Measurements from ENCODE around the gene MPDZ.
"Not testable (repeated sequence)": the region's sequence is repeated elsewhere in the genome, so short reads cannot be mapped to it uniquely, and the experiment has no call there.

MPDZ gene

DNA sequence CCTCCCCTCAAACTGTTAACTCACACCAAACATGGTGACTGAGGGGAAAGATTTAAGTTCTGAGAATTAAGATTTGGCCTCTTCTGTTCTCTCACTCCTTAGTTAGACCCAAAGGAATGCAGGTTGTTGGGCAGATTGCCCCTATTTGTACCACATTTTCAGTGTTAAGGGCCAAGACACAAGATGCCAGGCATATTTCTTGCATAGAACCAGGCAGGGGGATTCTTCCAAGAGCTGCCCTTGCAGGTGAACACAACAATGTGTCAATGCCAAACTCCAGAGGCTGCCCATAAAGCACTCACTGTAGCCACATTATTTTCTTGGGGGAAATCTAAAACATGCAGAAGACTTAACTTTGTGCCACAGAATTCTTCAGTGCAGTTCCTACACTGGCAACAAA is 14.7 kb downstream of the MPDZ start:
- DNase-seq = no peak

DNA sequence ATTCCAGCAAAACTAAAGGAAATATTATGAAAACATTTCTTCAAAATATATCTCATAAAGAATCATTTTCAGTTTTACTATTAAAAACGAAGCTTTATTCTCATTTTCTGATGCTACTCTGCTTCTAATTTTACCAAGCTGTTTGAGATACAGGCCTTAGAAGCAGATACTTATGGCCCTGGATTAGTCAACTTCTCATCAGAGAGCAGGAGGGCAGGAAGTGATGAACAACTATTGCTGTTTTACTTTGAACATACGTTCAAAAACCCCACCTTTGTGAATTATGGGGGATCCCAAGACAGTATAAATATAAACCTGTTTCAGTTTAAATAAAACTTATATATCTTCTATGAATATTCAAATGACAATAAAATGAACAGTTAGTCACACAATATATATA is 16.0 kb downstream of the MPDZ start:
- no peak for DNase-seq

- no peak for DNase-seq
Measured at GRCh38 chr9:13252852-13253251, 26.6 kb downstream of the MPDZ start.

- no peak for DNase-seq
Measured at GRCh38 chr9:13244181-13244580, 35.3 kb downstream of the MPDZ start.

DNA sequence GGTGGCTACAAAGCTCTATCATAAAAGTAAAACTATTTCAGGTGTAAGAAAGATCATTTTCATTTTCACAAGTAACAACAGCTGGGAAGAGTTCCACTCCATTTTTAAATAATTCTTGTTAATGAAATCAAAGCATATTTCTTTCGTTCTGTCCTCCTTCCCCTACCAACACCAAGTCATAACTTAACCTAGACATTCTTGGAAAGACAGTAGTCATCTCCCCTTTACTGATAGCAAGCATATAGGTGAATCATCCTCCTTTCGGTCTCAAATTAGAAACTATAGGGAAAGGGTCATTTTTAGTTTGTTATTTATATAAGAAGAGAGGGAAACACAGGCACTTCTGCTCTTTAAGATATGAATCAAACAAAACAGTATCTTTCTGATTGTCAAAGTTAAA is 38.2 kb downstream of the MPDZ start:
- no peak for DNase-seq

DNA sequence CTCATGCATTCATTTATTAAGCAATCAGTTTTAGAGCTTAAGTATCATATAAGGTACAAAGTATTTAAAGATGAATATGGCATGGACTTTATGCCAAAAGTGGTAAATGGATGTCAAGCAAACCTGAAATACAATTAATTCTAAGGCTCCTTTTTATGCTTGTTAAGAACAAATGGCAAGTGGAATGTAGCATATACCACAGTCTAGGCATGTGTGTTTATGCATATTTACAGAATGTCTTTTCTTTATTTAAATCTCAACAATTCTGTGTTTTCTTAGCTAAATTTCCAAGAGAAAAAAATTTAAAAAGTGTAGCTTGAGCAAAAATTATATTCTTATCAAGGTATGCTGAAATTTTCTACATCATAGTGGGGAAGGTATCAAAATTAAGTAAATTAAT is 39.8 kb downstream of the MPDZ start:
- DNase-seq = no peak

DNA sequence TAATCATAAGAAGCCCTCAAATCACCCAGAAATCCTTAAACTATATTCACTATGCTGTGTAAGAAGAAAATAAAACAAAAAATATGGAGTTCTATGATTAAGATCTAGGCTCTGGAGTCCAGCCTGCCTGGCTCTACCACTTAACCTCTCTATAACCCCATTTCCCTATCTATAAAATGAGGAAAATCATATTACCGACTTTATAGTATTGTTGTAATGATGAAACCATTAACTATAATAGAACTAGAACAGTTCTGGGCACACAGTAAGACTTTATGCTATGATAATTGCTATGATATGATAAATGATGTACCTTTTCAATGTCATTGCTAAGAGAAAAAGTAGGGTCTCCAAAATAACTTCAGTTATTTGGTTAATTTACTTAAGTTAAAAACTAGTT is 40.3 kb downstream of the MPDZ start:
- no peak for DNase-seq

DNA sequence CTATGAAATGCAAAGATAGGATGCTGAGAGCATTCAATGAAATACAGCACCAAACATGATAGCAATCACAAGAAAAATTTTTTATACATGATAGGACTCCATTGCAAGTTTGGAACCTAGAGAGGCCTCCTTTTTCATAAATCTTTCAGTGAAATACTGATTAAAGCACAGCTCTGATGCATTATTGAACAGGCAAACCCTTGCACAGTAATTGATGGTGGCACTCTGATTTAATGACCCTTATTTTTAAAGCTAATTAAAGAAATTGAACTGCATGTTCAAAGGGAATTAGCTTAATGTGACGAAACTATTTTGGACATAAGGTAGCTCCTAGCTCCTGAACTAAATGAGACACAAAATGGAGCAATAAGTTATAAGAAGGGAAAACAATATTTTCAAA is 44.6 kb downstream of the MPDZ start:
- DNase-seq = no peak

- DNase-seq = no peak
Measured at GRCh38 chr9:13228431-13228830, 51.1 kb downstream of the MPDZ start.

DNA sequence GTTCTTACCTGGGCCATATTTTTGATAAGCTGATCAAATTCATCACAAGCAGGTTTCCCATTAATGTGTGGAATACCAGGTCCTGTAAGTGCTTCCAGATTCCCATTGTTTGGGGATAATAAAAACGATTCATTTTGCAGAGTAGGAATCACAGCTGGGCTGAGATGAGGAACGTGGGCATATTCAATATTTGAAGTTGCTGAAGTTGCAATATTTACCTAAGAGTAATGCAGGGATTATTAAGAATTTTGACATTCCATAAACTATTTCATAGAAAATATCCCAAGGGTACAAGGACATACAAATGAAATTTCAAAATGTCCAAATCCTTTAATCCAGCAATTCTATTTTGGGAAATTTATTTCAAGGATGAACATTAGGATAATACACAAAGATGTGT is 55.1 kb downstream of the MPDZ start:
- DNase-seq = no peak

DNA sequence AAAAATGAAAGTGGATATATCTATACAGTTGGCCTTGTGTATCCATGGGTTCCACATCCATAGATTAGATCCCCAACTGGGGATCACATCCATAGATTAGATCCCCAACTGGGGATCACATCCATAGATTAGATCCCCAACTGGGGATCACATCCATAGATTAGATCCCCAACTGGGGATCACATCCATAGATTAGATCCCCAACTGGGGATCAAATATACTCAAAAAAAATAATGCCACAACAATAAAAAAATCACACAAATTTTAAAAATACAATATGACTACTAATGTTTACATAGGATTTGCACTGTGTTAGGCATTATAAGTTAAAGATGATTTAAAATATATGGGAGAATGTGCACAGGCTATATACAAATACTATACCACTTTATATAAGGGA is 56.8 kb downstream of the MPDZ start:
- not testable (repeated sequence) for DNase-seq

- DNase-seq = no peak
Measured at GRCh38 chr9:13221741-13222140, 57.8 kb downstream of the MPDZ start.

DNA sequence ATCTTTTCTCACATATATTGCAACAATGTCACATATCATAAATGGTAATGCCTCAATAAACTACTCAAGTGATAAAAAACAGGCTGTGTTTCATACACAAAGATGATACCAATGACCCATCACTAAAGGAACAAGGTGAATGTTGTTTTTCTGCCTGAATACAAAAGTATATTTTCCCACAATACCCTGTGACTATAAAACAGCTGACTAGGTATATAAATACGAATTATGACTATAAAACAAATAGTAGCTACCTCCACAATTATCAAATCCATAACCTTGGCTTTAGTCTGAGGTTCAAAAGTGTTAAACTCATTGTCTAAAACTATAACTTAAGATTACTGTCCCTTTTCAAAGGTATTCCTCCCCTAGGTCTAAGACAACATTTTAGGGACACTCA is 58.7 kb downstream of the MPDZ start:
- no peak for DNase-seq

DNA sequence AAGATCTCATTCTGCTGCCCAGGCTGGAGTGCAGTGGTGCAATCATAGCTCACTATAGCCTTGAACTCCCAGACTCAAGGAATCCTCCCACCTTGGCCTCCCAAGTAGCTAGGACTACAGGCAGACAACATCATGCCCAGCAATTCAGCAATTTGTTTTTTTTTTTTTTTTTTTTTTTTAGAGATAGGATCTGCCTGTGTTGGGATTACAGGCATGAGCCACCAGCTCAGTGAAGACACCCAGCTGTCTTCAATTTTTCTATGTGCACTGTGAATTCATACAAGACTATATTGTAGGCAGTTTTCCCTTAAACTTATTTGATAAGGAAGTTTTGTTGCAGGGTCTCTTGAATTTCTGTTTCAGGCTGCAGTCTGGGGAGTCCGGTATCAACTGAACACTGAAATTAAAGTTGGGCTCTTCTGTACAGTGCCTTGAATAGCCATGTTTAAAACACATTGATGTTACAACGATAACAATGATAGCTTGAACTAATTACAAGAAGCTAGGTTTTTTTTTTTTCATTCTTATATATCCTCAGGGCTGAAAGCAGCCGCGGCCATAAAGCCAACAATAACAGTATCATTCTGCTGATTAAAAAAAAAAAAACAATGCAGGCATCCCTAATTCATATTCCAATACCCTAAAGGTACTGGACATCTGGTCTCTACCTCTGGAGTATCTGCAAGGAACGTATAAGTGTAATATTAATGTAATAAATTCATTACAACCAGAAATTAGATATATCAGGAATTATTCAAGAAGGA is 63.5 kb downstream of the MPDZ start:
- DNase-seq = no peak

- no peak for DNase-seq
Measured at GRCh38 chr9:13213998-13214397, 65.5 kb downstream of the MPDZ start.

DNA sequence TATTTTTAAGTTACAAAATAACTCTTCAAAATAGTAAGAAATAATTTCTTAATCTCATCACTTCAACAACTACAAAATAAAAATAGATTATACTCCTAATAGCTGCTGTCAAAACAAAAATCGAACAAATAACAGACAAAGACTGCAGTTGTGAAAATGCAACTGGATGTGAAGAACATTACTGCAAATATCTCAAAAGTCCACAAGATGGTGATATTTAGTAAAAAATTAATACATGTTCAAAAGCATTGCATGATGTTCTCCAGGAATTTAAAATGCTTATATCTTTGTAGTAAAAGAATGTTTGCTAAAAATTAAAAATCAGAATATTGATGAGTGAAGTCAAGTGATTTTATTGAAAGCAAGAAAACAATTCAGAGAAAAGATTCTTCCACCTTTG is 66.2 kb downstream of the MPDZ start:
- no peak for DNase-seq

GRCh38 chr9:13210306-13210705 is 69.2 kb downstream of the MPDZ start:
- DNase-seq = no peak

DNA sequence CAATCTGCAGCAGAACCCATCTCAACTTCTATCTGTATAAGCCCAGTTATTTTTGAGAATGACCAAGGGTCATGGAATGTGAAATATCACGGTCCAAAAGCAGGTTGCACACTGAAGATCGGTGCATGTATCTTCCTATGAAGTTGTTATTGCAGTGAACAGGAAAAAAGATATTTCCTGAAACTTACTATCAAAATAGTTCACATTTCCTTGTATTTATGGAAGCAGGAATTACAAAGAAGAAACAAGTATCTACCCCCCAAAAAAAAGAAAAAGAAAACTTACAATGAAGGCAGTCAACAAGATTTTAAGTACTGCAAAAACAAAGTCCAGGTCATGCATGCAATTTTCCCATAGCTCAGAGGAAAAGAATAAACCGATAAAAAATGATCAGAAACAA is 70.0 kb downstream of the MPDZ start:
- no peak for DNase-seq

- DNase-seq = no peak
Measured at GRCh38 chr9:13205824-13206223, 73.7 kb downstream of the MPDZ start.

DNA sequence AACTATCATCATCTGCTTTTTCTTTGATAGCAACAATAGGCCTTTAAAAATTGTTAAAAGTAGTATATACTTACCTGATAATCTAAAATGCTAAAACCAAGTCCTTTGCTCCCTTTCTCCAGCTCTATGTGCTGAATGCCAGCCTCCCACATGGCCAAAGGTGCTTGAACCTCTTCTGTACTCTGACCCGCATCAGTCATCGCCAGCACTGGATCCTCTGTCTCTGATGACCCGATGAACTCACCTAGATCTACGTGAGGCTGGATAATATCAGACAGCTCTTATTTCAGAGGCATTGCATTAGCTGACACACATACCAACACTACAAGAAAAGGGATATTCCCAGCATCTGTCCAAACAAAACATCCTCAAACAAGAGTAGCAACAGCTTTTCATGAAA is 89.5 kb downstream of the MPDZ start:
- no peak for DNase-seq

GRCh38 chr9:13189362-13189761 is 90.1 kb downstream of the MPDZ start:
- DNase-seq = no peak

GRCh38 chr9:13186774-13187173 is 92.7 kb downstream of the MPDZ start:
- no peak for DNase-seq

- DNase-seq = no peak
Measured at GRCh38 chr9:13186091-13186490, 93.4 kb downstream of the MPDZ start.

GRCh38 chr9:13181652-13182051 is 97.8 kb downstream of the MPDZ start:
- peak in 1 of 14 donors; percentile 7 for DNase-seq

GRCh38 chr9:13179257-13179656 is 100.2 kb downstream of the MPDZ start:
- DNase-seq = no peak
